Inflammatory macrophage treated with lipopolysaccharide for 4 hours (primary cell): ENCODE measurements around the gene C13orf46.

Experiments
- DNase-seq: peaks from one replicate; pipeline ENCODE4 v3.0.0-alpha.2; 2020

The C13orf46 gene

GRCh38 chr13:113953561-113953960 lies 20.3 kb downstream of the C13orf46 start:
- DNase-seq: no peak

- DNase-seq: no peak
Measured at GRCh38 chr13:113952983-113953520, 20.8 kb downstream of the C13orf46 start.

- DNase-seq: no peak
Measured at GRCh38 chr13:113952151-113952982, 21.5 kb downstream of the C13orf46 start.

GRCh38 chr13:113951246-113951999 lies 22.5 kb downstream of the C13orf46 start:
- DNase-seq: peak; percentile 75

- no peak for DNase-seq
Measured at GRCh38 chr13:113950451-113951245, 23.2 kb downstream of the C13orf46 start.

- DNase-seq: no peak
Measured at GRCh38 chr13:113949546-113949945, 24.3 kb downstream of the C13orf46 start.

GRCh38 chr13:113948034-113948742 lies 25.7 kb downstream of the C13orf46 start:
- DNase-seq: no peak

GRCh38 chr13:113947311-113948033 lies 26.4 kb downstream of the C13orf46 start:
- DNase-seq: peak; percentile 9

- no peak for DNase-seq
Measured at GRCh38 chr13:113946409-113947181, 27.3 kb downstream of the C13orf46 start.

- no peak for DNase-seq
Measured at GRCh38 chr13:113945857-113946408, 27.9 kb downstream of the C13orf46 start.

GRCh38 chr13:113943821-113944565 lies 29.9 kb downstream of the C13orf46 start:
- DNase-seq: no peak

GRCh38 chr13:113942591-113943103 lies 31.2 kb downstream of the C13orf46 start:
- DNase-seq: no peak

- no peak for DNase-seq
Measured at GRCh38 chr13:113941571-113942191, 32.2 kb downstream of the C13orf46 start.

GRCh38 chr13:113939944-113940297 lies 34.0 kb downstream of the C13orf46 start:
- DNase-seq: no peak

- DNase-seq: no peak
Measured at GRCh38 chr13:113939129-113939943, 34.5 kb downstream of the C13orf46 start.

- DNase-seq: no peak
Measured at GRCh38 chr13:113938716-113939115, 35.2 kb downstream of the C13orf46 start.

- DNase-seq: no peak
Measured at GRCh38 chr13:113938246-113938645, 35.6 kb downstream of the C13orf46 start.

- DNase-seq: no peak
Measured at GRCh38 chr13:113937527-113938180, 36.2 kb downstream of the C13orf46 start.
